Measurements from ENCODE around the gene PLXDC2.

- TF ChIP-seq CTCF (conservative IDR thresholded peaks at IDR 0.05; ENCODE audit: low read depth in 2 of 2) (no peak), CREB1 (CRISPR knock-in tag; IDR thresholded peaks at IDR 0.05; ENCODE audit: low read depth) (no peak), POLR2AphosphoS5 (IDR thresholded peaks at IDR 0.05; ENCODE audit: low read depth) (no peak), EZH2phosphoT487 (IDR thresholded peaks at IDR 0.05; ENCODE audit: unreplicated experiment) (no peak), EZH2 (IDR thresholded peaks at IDR 0.05; ENCODE audit: low read depth, unreplicated experiment) (no peak), ETS1 (IDR thresholded peaks at IDR 0.05) (no peak), NANOG (IDR thresholded peaks at IDR 0.05; ENCODE audit: borderline replicate concordance) (no peak), ZNF114 (CRISPR knock-in tag; IDR thresholded peaks at IDR 0.05) (no peak), REST (IDR thresholded peaks at IDR 0.05; ENCODE audit: unreplicated experiment) (no peak), JUNB (IDR thresholded peaks at IDR 0.05; ENCODE audit: unreplicated experiment) (no peak), ZNF462 (CRISPR knock-in tag; IDR thresholded peaks at IDR 0.05) (no peak)
Measured at GRCh38 chr10:20298417-20298816, 482.2 kb downstream of the PLXDC2 start.
